HEK293 (cell line): Measurements from ENCODE around the gene SF3B2.
"Not testable (repeated sequence)": the region's sequence is repeated elsewhere in the genome, so short reads cannot be mapped to it uniquely, and the experiment has no call there.

Experiments
- CTCF ChIA-PET: fragments of 350-600 bp; formaldehyde crosslinking; extraction: SDS; loops from one replicate; lab custom pipeline; 2021; ENCODE audit warnings: antibody characterized with exemption; lab: Yijun Ruan, JAX
- POLR2A ChIA-PET: fragments of 300-600 bp; formaldehyde crosslinking; extraction: SDS; loops from one replicate; lab custom pipeline; 2020; ENCODE audit warnings: antibody characterized with exemption, inconsistent platforms; lab: Yijun Ruan, JAX
- H3K27ac ChIP-seq: fragments of 200-500 bp; sonication (Bioruptor generic); 2 replicates; pipeline ENCODE4 v1.5.1; 2014; ENCODE audit warnings: low read depth, low read length, control low read depth, inconsistent platforms; ENCODE audit errors: extremely low read depth
- H3K36me3 ChIP-seq, 2 experiments: fragments of 200-500 bp in 1 of 2; sonication (Bioruptor generic) in 1 of 2; 1 replicate in 1 of 2; 2 replicates in 1 of 2; pipeline ENCODE4 v1.5.1; 2014 to 2017; ENCODE audit warnings: inconsistent platforms in 2 of 2, low read length in 2 of 2; ENCODE audit not compliant: control insufficient read depth in 2 of 2, insufficient read depth in 1 of 2
- H3K4me1 ChIP-seq: fragments of 200-500 bp; sonication (Bioruptor generic); 2 replicates; pipeline ENCODE4 v1.5.1; 2014; ENCODE audit warnings: mild to moderate bottlenecking, low read length, inconsistent platforms; ENCODE audit not compliant: control insufficient read depth, insufficient read depth
- H3K4me3 ChIP-seq: 2 replicates; pipeline ENCODE4 v1.5.1; 2011; ENCODE audit warnings: low read depth, mild to moderate bottlenecking, control low read depth, low read length, moderate library complexity
- H3K9me3 ChIP-seq: fragments of 200-500 bp; sonication (Bioruptor generic); 2 replicates; pipeline ENCODE4 v1.5.1; 2014; ENCODE audit warnings: low read depth, low read length, inconsistent platforms; ENCODE audit not compliant: control insufficient read depth, insufficient read depth
- BCL6B ChIP-seq: fragments of 450-650 bp; formaldehyde crosslinking; IDR thresholded peaks from 2 replicates; pipeline ENCODE4 v1.5.1; 2017; ENCODE audit warnings: missing biosample characterization, missing genetic modification characterization
- HOXA7 ChIP-seq: sonication (generic); formaldehyde crosslinking; IDR thresholded peaks from 2 replicates; pipeline ENCODE4 v1.8.1; 2022; ENCODE audit warnings: missing genetic modification reagents, borderline replicate concordance
- HOXC10 ChIP-seq: sonication (generic); formaldehyde crosslinking; IDR thresholded peaks from 2 replicates; pipeline ENCODE4 v1.8.1; 2023; ENCODE audit warnings: mild to moderate bottlenecking, missing genetic modification reagents
- SCRT1 ChIP-seq: fragments of 450-650 bp; formaldehyde crosslinking; IDR thresholded peaks from 2 replicates; pipeline ENCODE4 v1.5.1; 2016; ENCODE audit warnings: missing biosample characterization, missing genetic modification characterization, borderline replicate concordance
- SCRT2 ChIP-seq: fragments of 450-650 bp; formaldehyde crosslinking; IDR thresholded peaks from 2 replicates; pipeline ENCODE4 v1.5.1; 2016; ENCODE audit warnings: missing biosample characterization, missing genetic modification characterization
- SETDB1 ChIP-seq: IDR thresholded peaks from one replicate; pipeline ENCODE4 v1.6.1; 2017; ENCODE audit warnings: mild to moderate bottlenecking, low read length, moderate library complexity, mixed read lengths; ENCODE audit not compliant: insufficient read length
- YY2 ChIP-seq: fragments of 450-650 bp; formaldehyde crosslinking; IDR thresholded peaks from 2 replicates; pipeline ENCODE4 v1.5.1; 2016; ENCODE audit warnings: missing biosample characterization, missing genetic modification characterization
- ZBTB49 ChIP-seq: fragments of 450-650 bp; formaldehyde crosslinking; IDR thresholded peaks from 2 replicates; pipeline ENCODE4 v1.5.1; 2016; ENCODE audit warnings: missing biosample characterization, missing genetic modification characterization, low read depth
- ZBTB7A ChIP-seq: fragments of 450-650 bp; formaldehyde crosslinking; IDR thresholded peaks from 2 replicates; pipeline ENCODE4 v1.5.1; 2016; ENCODE audit warnings: low read depth, missing biosample characterization, missing genetic modification characterization
- ZFP69B ChIP-seq: fragments of 450-650 bp; formaldehyde crosslinking; IDR thresholded peaks from 2 replicates; pipeline ENCODE4 v1.5.1; 2016; ENCODE audit warnings: missing biosample characterization, missing genetic modification characterization
- ZNF112 ChIP-seq: fragments of 450-650 bp; formaldehyde crosslinking; IDR thresholded peaks from 2 replicates; pipeline ENCODE4 v1.5.0; 2017; ENCODE audit warnings: missing biosample characterization, missing genetic modification characterization
- ZNF133 ChIP-seq: fragments of 450-650 bp; formaldehyde crosslinking; IDR thresholded peaks from 2 replicates; pipeline ENCODE4 v1.5.1; 2016; ENCODE audit warnings: missing biosample characterization, missing genetic modification characterization
- ZNF175 ChIP-seq: fragments of 450-650 bp; formaldehyde crosslinking; IDR thresholded peaks from 2 replicates; pipeline ENCODE4 v1.5.1; 2016; ENCODE audit warnings: missing biosample characterization, missing genetic modification characterization
- ZNF184 ChIP-seq: fragments of 450-650 bp; IDR thresholded peaks from 2 replicates; pipeline ENCODE4 v1.5.1; 2018; ENCODE audit warnings: missing biosample characterization, mild to moderate bottlenecking, missing genetic modification characterization
- ZNF19 ChIP-seq: fragments of 450-650 bp; formaldehyde crosslinking; IDR thresholded peaks from 2 replicates; pipeline ENCODE4; 2016; ENCODE audit warnings: missing biosample characterization, missing genetic modification characterization, low read depth
- ZNF214 ChIP-seq: fragments of 450-650 bp; formaldehyde crosslinking; IDR thresholded peaks from 2 replicates; pipeline ENCODE4 v1.5.1; 2017; ENCODE audit warnings: missing biosample characterization, mild to moderate bottlenecking, missing genetic modification characterization, borderline replicate concordance
- ZNF48 ChIP-seq: fragments of 450-650 bp; formaldehyde crosslinking; IDR thresholded peaks from 2 replicates; pipeline ENCODE4 v1.5.1; 2016; ENCODE audit warnings: missing biosample characterization, missing genetic modification characterization
- ZNF501 ChIP-seq: fragments of 450-650 bp; formaldehyde crosslinking; IDR thresholded peaks from 2 replicates; pipeline ENCODE4 v1.5.1; 2016; ENCODE audit warnings: missing biosample characterization, missing genetic modification characterization
- ZNF521 ChIP-seq: fragments of 450-650 bp; formaldehyde crosslinking; IDR thresholded peaks from 2 replicates; pipeline ENCODE4 v1.5.1; 2017; ENCODE audit warnings: missing biosample characterization, mild to moderate bottlenecking, missing genetic modification characterization
- ZNF530 ChIP-seq: fragments of 450-650 bp; formaldehyde crosslinking; IDR thresholded peaks from 2 replicates; pipeline ENCODE4 v1.5.1; 2016; ENCODE audit warnings: low read depth, missing biosample characterization, missing genetic modification characterization
- ZNF548 ChIP-seq: fragments of 450-650 bp; formaldehyde crosslinking; IDR thresholded peaks from 2 replicates; pipeline ENCODE4 v1.5.1; 2016; ENCODE audit warnings: missing biosample characterization, missing genetic modification characterization
- ZNF670 ChIP-seq: fragments of 450-650 bp; formaldehyde crosslinking; IDR thresholded peaks from 2 replicates; pipeline ENCODE4 v1.5.1; 2016; ENCODE audit warnings: missing biosample characterization, missing genetic modification characterization, low read depth
- ZNF768 ChIP-seq: fragments of 450-650 bp; formaldehyde crosslinking; IDR thresholded peaks from 2 replicates; pipeline ENCODE4 v1.5.1; 2018; ENCODE audit warnings: missing biosample characterization, mild to moderate bottlenecking, missing genetic modification characterization
- ZNF830 ChIP-seq: fragments of 450-650 bp; IDR thresholded peaks from 2 replicates; pipeline ENCODE4 v1.5.0; 2018; ENCODE audit warnings: missing biosample characterization, missing genetic modification characterization, low read depth, mild to moderate bottlenecking, moderate library complexity

Gene SF3B2

GRCh38 chr11:66008468-66009101, 43.6 kb upstream of the SF3B2 start:
- CTCF ChIA-PET, result interaction anchor here (0.5 to 2.2 kb wide), 7 partner anchors 9 to 436 kb away, joined by 3 to 11 read pairs (median 6); no protein-coding TSS in a partner anchor
- Histone ChIP-seq H3K4me1 (no peaks in the 10 kb centered on the region), H3K4me3 (no peak overlapping the region), H3K9me3 (no peaks in the 10 kb centered on the region), H3K36me3 (peaks cover 0 to 27% of the 10 kb centered on the region in 2 experiments; a peak in 1 of 3 replicates), H3K27ac (no peak overlapping the region)
- TF ChIP-seq HOXA7 (CRISPR knock-in tag) (no peak), HOXC10 (no peak), ZNF530 (tag by site-specific recombination) (no peak), YY2 (tag by site-specific recombination) (no peak), ZNF133 (no peak), ZNF184 (tag by site-specific recombination) (no peak), ZNF521 (no peak), ZNF214 (tag by site-specific recombination) (no peak), ZNF112 (tag by site-specific recombination) (no peak), ZNF175 (tag by site-specific recombination) (no peak)
- POLR2A ChIA-PET, result interaction anchor here (0.6 to 1.4 kb wide), 6 partner anchors 11 to 150 kb away, joined by 3 to 4 read pairs (median 4); no protein-coding TSS in a partner anchor

- H3K36me3 ChIP-seq, result peaks cover 0 to 14% of the 10 kb centered on the region in 2 experiments; a peak in 1 of 3 replicates
- H3K4me3 ChIP-seq, H3K9me3 ChIP-seq, H3K27ac ChIP-seq, POLR2A ChIA-PET, H3K4me1 ChIP-seq: not testable (repeated sequence)
- CTCF ChIA-PET, result interaction anchor here (3.1 kb wide), 1 partner anchor 12 kb away, joined by 15 read pairs; no protein-coding TSS in a partner anchor
Observed at GRCh38 chr11:66010036-66010435, 42.1 kb upstream of the SF3B2 start.

- ChIA-PET CTCF (interaction anchor here (0.7 to 3.1 kb wide), 4 partner anchors 11 to 375 kb away, joined by 3 to 15 read pairs (median 4); no protein-coding TSS in a partner anchor), POLR2A (interaction anchor here (0.6 to 1.4 kb wide), 4 partner anchors 9 to 471 kb away, joined by 3 to 5 read pairs (median 3); partner anchors contain the start of genes BANF1, EIF1AD and FIBP)
- Histone ChIP-seq H3K4me3 (no peak overlapping the region), H3K27ac (no peak overlapping the region), H3K36me3 (peaks cover 0 to under 1% of the 10 kb centered on the region in 2 experiments; a peak in 1 of 3 replicates), H3K9me3 (no peaks in the 10 kb centered on the region), H3K4me1 (no peaks in the 10 kb centered on the region)
- TF ChIP-seq ZNF48 (tag by site-specific recombination), result no peak
- TF ChIP-seq SCRT2 (tag by site-specific recombination), result peak; percentile 31; the same call in 1 of the 2 replicates
- 0 out of 2 replicates have a peak, but pooled peaks have one; percentile 12 for TF ChIP-seq SCRT1 (tag by site-specific recombination)
Observed at GRCh38 chr11:66011239-66011784, 40.9 kb upstream of the SF3B2 start.

- CTCF ChIA-PET, result interaction anchor here (1.5 to 3.1 kb wide), 2 partner anchors 10 to 33 kb away, joined by 4 to 15 read pairs; no protein-coding TSS in a partner anchor
- no peak within 1 kb of the TSS for H3K4me3 ChIP-seq
- no peak for TF ChIP-seq ZNF501 (tag by site-specific recombination)
- TF ChIP-seq ZNF670 (tag by site-specific recombination), result no peak
- TF ChIP-seq BCL6B (tag by site-specific recombination), result no peak
- no peak for TF ChIP-seq ZFP69B (tag by site-specific recombination)
- TF ChIP-seq SETDB1, result no peak
- TF ChIP-seq ZNF830, result no peak
- no peak for TF ChIP-seq ZNF548 (tag by site-specific recombination)
- no peak for TF ChIP-seq ZBTB49 (tag by site-specific recombination)
- no peak for TF ChIP-seq ZNF768
- no peak for TF ChIP-seq ZBTB7A (tag by site-specific recombination)
- TF ChIP-seq ZNF19 (tag by site-specific recombination), result no peak
Observed at GRCh38 chr11:66011785-66012303, 40.3 kb upstream of the SF3B2 start, which contains the start of gene CST6. Gene CST6 (plus strand): TSS chr11:66012008. CDS start chr11:66012045, 37 bp downstream.

More at GRCh38 chr11:66011785-66012303, 40.3 kb upstream of the SF3B2 start, which contains the start of gene CST6:
- H3K4me1 ChIP-seq, result no peaks in the 10 kb centered on the region
- H3K9me3 ChIP-seq, result no peaks in the 10 kb centered on the region
- POLR2A ChIA-PET, result interaction anchor here (0.6 to 1.4 kb wide), 4 partner anchors 10 to 471 kb away, joined by 3 to 5 read pairs (median 3); partner anchors contain the start of genes BANF1, EIF1AD and FIBP
- H3K36me3 ChIP-seq, result no peaks in the 10 kb centered on the region
- no peak within 1 kb of the TSS for H3K27ac ChIP-seq
